Keratinocyte (primary cell): ENCODE data around the gene ZNF365. TPM values are rescaled to one million over a fixed set of nuclear protein-coding genes. Genes with fewer than 3 reads are reported as not detected.
A peak's percentile ranks its signal among the peaks of the same experiment; 100 is the strongest.

Experiments used
- DNase-seq: peaks from one replicate; pipeline ENCODE4 v3.0.0-alpha.2; 2011; ENCODE audit warnings: low read depth, missing footprints, low spot score
- FAIRE-seq: peaks from 2 replicates; lab custom pipeline; 2011; peaks lifted over from hg19 to GRCh38; lab: Jason Lieb, UNC
- H2AFZ ChIP-seq: 2 replicates; pipeline ENCODE4 v1.6.0; 2012; ENCODE audit warnings: low read length, control low read depth, inconsistent platforms; ENCODE audit not compliant: control insufficient read depth
- H3K27ac ChIP-seq: 2 replicates; pipeline ENCODE4 v1.5.1; 2011; ENCODE audit warnings: low read length; ENCODE audit not compliant: control insufficient read depth, insufficient read depth
- H3K27me3 ChIP-seq: 3 replicates; pipeline ENCODE4 v1.6.0; 2011; ENCODE audit warnings: low read length; ENCODE audit not compliant: control insufficient read depth, insufficient read depth; ENCODE audit errors: extremely low read depth
- H3K36me3 ChIP-seq, 2 experiments: 2 replicates in 1 of 2; 3 replicates in 1 of 2; pipeline ENCODE4 v1.5.1; 2011; ENCODE audit warnings: low read length in 2 of 2, mild to moderate bottlenecking in 1 of 2; ENCODE audit not compliant: control insufficient read depth in 2 of 2, insufficient read depth in 2 of 2; ENCODE audit errors: extremely low read depth in 1 of 2
- H3K4me1 ChIP-seq: 3 replicates; pipeline ENCODE4 v1.5.1; 2011; ENCODE audit warnings: low read length; ENCODE audit not compliant: control insufficient read depth, insufficient read depth; ENCODE audit errors: extremely low read depth
- H3K4me2 ChIP-seq: 3 replicates; pipeline ENCODE4 v1.6.0; 2011; ENCODE audit warnings: low read depth, low read length; ENCODE audit not compliant: control insufficient read depth, insufficient read depth; ENCODE audit errors: extremely low read depth
- H3K4me3 ChIP-seq, 3 experiments: fragments of 200-600 bp in 1 of 3; sonication (generic) in 1 of 3; 2 replicates in 2 of 3; 3 replicates in 1 of 3; pipeline ENCODE4 v1.5.1; 2011 to 2016; ENCODE audit warnings: low read length in 3 of 3, mild to moderate bottlenecking in 3 of 3, control low read depth in 2 of 3, inconsistent platforms in 1 of 3, low read depth in 1 of 3, mixed read lengths in 1 of 3, mixed run types in 1 of 3, moderate library complexity in 1 of 3; ENCODE audit not compliant: control insufficient read depth in 2 of 3, insufficient read depth in 2 of 3; ENCODE audit errors: extremely low read depth in 1 of 3
- H3K79me2 ChIP-seq: 2 replicates; pipeline ENCODE4 v1.6.0; 2012; ENCODE audit warnings: low read length; ENCODE audit not compliant: control insufficient read depth, insufficient read depth
- H3K9ac ChIP-seq: 3 replicates; pipeline ENCODE4 v1.6.0; 2011; ENCODE audit warnings: low read length; ENCODE audit not compliant: control insufficient read depth, insufficient read depth; ENCODE audit errors: extremely low read depth
- H3K9me1 ChIP-seq: 3 replicates; pipeline ENCODE4 v1.6.0; 2011; ENCODE audit warnings: low read length; ENCODE audit not compliant: control insufficient read depth, insufficient read depth; ENCODE audit errors: extremely low read depth
- H3K9me3 ChIP-seq: 2 replicates; pipeline ENCODE4 v1.5.1; 2012; ENCODE audit warnings: low read depth, low read length; ENCODE audit not compliant: control insufficient read depth
- H4K20me1 ChIP-seq: 3 replicates; pipeline ENCODE4 v1.6.0; 2011; ENCODE audit warnings: low read length; ENCODE audit not compliant: control insufficient read depth, insufficient read depth; ENCODE audit errors: extremely low read depth
- EZH2 ChIP-seq: IDR thresholded peaks from one replicate; pipeline ENCODE4 v1.6.1; 2012; ENCODE audit warnings: inconsistent platforms, mild to moderate bottlenecking, low read length, moderate library complexity
- dilution Hi-C: fragments of 300-500 bp; cut with MboI; formaldehyde crosslinking; loops from one replicate; pipeline ENCODE4 v1.7.0; 2020; ENCODE audit warnings: low sequenced_read_pairs; ENCODE audit not compliant: extremely low pct_ligation_motif_present
- polyA minus RNA-seq, 3 experiments: library from RNA; depleted of rRNA, polyadenylated mRNA; stranded (reverse); fragments of >200 nt; gene quantifications; 1 replicate in 1 of 3; 2 replicates in 1 of 3; 3 replicates in 1 of 3; pipeline ENCODE4 v1.2.3, GENCODE V29; 2011
- polyA plus RNA-seq, 5 experiments: library from polyadenylated mRNA; depleted of rRNA in 3 of 5; stranded (reverse) in 3 of 5; stranded (forward) in 1 of 5; unstranded in 1 of 5; fragments of >200 nt; gene quantifications; 1 replicate in 1 of 5; 2 replicates in 3 of 5; 3 replicates in 1 of 5; pipeline versions ENCODE4 v1.2.1 to v1.2.3, GENCODE V29; 2011 to 2012; ENCODE audit warnings: missing spikeins in 2 of 5, low read depth in 1 of 5, low replicate concordance in 1 of 5
- TF ChIP-seq, protein P1 (sequence below), 3 experiments: IDR thresholded peaks in 1 of 3; conservative IDR thresholded peaks in 1 of 3; optimal IDR thresholded peaks in 1 of 3; 2 replicates in 2 of 3; 3 replicates in 1 of 3; pipeline versions ENCODE3 to v1.5.1; 2011; ENCODE audit warnings: low read length in 3 of 3, mild to moderate bottlenecking in 3 of 3, moderate library complexity in 2 of 3, control low read depth in 1 of 3, inconsistent platforms in 1 of 3; ENCODE audit not compliant: insufficient read depth in 2 of 3; ENCODE audit errors: extremely low read depth in 1 of 3

ZNF365 gene, protein sequence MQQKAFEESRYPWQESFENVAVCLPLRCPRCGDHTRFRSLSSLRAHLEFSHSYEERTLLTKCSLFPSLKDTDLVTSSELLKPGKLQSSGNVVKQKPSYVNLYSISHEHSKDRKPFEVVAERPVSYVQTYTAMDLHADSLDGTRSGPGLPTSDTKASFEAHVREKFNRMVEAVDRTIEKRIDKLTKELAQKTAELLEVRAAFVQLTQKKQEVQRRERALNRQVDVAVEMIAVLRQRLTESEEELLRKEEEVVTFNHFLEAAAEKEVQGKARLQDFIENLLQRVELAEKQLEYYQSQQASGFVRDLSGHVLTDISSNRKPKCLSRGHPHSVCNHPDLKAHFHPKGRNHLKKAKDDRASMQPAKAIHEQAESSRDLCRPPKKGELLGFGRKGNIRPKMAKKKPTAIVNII
- 11.9 to 20.9 TPM (median 15.9 TPM) in 3 replicates for polyA plus RNA-seq
- 45.3 TPM for polyA plus RNA-seq (2011; ENCODE audit: low read depth)
- polyA plus RNA-seq (2011; cell fraction: cytosol; rRNA removed) = 10.0 and 17.5 TPM in 2 replicates
- 13.4 and 17.5 TPM in 2 replicates for polyA plus RNA-seq (2011; cell fraction: nucleus; rRNA removed)
- 15.4 and 22.7 TPM in 2 replicates for polyA plus RNA-seq (2012; ENCODE audit: low replicate concordance)
- polyA minus RNA-seq = 14.5 to 25.7 TPM (median 16.1 TPM) in 3 replicates
- polyA minus RNA-seq (2011; cell fraction: cytosol; rRNA and poly(A)+ RNA removed) = 16.3 TPM
- polyA minus RNA-seq (2011; cell fraction: nucleus; rRNA and poly(A)+ RNA removed) = 12.3 and 20.6 TPM in 2 replicates

DNA sequence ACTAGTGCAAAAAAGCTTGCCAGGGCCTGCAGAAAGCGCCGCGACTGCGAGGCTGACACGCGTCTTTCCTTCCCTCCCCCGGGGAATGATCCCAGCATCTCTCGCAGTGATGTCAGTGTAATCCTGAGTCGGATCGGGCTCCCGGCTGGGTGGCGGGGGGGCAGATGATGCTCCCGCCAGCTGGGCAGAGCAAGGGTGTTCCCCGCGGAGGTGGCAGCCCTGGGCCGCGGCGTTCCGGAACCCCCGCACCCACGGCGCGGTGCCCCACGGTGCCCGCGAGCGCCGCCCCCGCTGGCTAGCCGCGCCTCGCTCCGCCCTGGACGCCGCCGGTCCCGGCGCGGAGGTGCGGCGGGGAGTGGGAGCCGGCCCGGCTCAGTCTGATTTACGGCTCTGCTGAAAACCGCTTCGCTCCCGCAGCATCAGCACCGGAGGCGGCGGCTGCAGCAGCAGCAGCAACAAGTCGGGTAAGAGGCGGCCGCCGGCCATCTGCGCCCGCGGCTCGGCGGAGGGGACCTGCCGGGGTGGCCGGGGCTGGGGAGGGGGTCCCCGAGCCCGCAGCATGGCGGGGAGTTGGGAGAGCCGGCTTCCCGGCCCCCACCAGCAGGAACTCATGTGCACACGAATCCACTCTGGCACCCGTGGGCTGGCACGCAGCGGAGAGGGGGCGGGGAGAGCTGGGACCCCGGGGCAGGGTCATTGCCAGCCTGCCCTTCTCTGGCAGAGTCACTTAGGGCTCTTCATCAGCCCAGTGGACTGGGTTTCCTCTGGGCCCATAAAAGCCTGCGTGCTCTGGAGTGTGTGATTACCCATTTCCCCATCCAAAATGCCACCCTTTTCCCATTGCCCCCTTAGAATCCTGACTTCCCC, at the start of gene ZNF365:
ZNF365 (plus strand) TSS at position 375 of the 867 bp plus-strand sequence. CDS start 1,825 bp downstream, outside the sequence.
- DNase-seq (no peak), FAIRE-seq (no peak)
- no peaks in the 10 kb centered on the region for H3K9me1 ChIP-seq
- peaks cover 18% of the 10 kb centered on the region for H3K4me1 ChIP-seq
- peak within 1 kb of the TSS; percentile 75 for H3K9ac ChIP-seq
- peak within 1 kb of the TSS; percentile 89 for H3K4me2 ChIP-seq
- H3K79me2 ChIP-seq = peaks cover 43% of the 10 kb centered on the region
- no peaks in the 10 kb centered on the region for H4K20me1 ChIP-seq
- peak within 1 kb of the TSS; percentile 71 for H3K27ac ChIP-seq
- dilution Hi-C loops = no loop called here
- H3K36me3 ChIP-seq = peaks cover 3 to 7% of the 10 kb centered on the region in 2 experiments
- TF ChIP-seq EZH2 = no peak
- TF ChIP-seq, protein P1, sequence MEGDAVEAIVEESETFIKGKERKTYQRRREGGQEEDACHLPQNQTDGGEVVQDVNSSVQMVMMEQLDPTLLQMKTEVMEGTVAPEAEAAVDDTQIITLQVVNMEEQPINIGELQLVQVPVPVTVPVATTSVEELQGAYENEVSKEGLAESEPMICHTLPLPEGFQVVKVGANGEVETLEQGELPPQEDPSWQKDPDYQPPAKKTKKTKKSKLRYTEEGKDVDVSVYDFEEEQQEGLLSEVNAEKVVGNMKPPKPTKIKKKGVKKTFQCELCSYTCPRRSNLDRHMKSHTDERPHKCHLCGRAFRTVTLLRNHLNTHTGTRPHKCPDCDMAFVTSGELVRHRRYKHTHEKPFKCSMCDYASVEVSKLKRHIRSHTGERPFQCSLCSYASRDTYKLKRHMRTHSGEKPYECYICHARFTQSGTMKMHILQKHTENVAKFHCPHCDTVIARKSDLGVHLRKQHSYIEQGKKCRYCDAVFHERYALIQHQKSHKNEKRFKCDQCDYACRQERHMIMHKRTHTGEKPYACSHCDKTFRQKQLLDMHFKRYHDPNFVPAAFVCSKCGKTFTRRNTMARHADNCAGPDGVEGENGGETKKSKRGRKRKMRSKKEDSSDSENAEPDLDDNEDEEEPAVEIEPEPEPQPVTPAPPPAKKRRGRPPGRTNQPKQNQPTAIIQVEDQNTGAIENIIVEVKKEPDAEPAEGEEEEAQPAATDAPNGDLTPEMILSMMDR (optimal IDR thresholded peaks at IDR 0.05 in 1 of 3, IDR thresholded peaks at IDR 0.05 in 1 of 3, conservative IDR thresholded peaks at IDR 0.05 in 1 of 3; ENCODE audit: extremely low read depth in 1 of 3, insufficient read depth in 2 of 3, low read length in 3 of 3) = peak in 1 of 3 experiments; percentile 22
- peak within 1 kb of the TSS; percentile 63 to 82 (median 80) for H3K4me3 ChIP-seq
- H3K27me3 ChIP-seq = no peaks in the 10 kb centered on the region
- H3K9me3 ChIP-seq = no peaks in the 10 kb centered on the region
- H2AFZ ChIP-seq = peak within 1 kb of the TSS; percentile 21

GRCh38 chr10:62326176-62326575, 48.0 kb upstream of the ZNF365 start:
- Histone ChIP-seq H3K27ac (no peak overlapping the region), H3K79me2 (no peaks in the 10 kb centered on the region), H3K4me2 (no peak overlapping the region), H3K36me3 (no peaks in the 10 kb centered on the region), H3K9me1 (no peaks in the 10 kb centered on the region), H3K4me1 (no peaks in the 10 kb centered on the region), H3K4me3 (no peak overlapping the region), H3K9me3 (no peaks in the 10 kb centered on the region), H3K9ac (no peak overlapping the region), H2AFZ (no peak overlapping the region), H4K20me1 (no peaks in the 10 kb centered on the region), H3K27me3 (no peaks in the 10 kb centered on the region)
- DNase-seq (no peak), FAIRE-seq (no peak)
- TF ChIP-seq, protein P1 (optimal IDR thresholded peaks at IDR 0.05 in 1 of 3, IDR thresholded peaks at IDR 0.05 in 1 of 3, conservative IDR thresholded peaks at IDR 0.05 in 1 of 3; ENCODE audit: extremely low read depth in 1 of 3, insufficient read depth in 2 of 3, low read length in 3 of 3) = no peak
- no peak for TF ChIP-seq EZH2
- dilution Hi-C loops = no loop called here
